ENCODE data around the gene LAT.

The LAT gene

DNA sequence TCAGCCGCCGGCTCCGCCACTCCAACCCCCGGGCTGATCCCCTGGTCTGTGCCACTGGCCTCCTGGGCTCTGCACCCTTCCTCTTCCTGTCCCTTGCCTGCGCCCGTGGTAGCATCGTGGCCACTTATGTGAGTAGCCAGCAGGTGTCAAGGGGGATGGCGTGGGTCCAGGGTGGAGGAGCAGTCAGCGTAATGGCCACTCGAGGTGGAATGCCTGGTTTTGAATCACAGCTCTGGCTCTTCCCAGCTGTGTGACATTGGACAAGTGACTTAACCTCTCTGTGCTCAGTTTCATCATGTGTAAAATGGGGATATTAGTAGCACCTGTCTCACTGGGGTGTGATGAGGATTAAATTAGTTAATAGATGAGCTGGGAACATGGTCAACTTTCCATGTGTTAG is 2.4 kb upstream of the LAT start:
- TF ChIP-seq ZFP3 (CRISPR knock-in tag; IDR thresholded peaks at IDR 0.05) (no peak), CSRNP3 (CRISPR knock-in tag; IDR thresholded peaks at IDR 0.05) (no peak), BACH2 (CRISPR knock-in tag; IDR thresholded peaks at IDR 0.05; ENCODE audit: borderline replicate concordance) (no peak), TCF4 (CRISPR knock-in tag; IDR thresholded peaks at IDR 0.05; ENCODE audit: borderline replicate concordance) (no peak), TOX (CRISPR knock-in tag; IDR thresholded peaks at IDR 0.05; ENCODE audit: borderline replicate concordance) (no peak), ZNF8 (CRISPR knock-in tag; IDR thresholded peaks at IDR 0.05) (no peak), ZFP30 (CRISPR knock-in tag; IDR thresholded peaks at IDR 0.05) (no peak), OSR1 (CRISPR knock-in tag; IDR thresholded peaks at IDR 0.05) (no peak), GLIS3 (CRISPR knock-in tag; IDR thresholded peaks at IDR 0.05) (no peak), ZNF70 (CRISPR knock-in tag; IDR thresholded peaks at IDR 0.05) (no peak), ARNTL (CRISPR knock-in tag; IDR thresholded peaks at IDR 0.05; ENCODE audit: borderline replicate concordance, low read depth) (no peak), ESRRG (CRISPR knock-in tag; IDR thresholded peaks at IDR 0.05) (no peak), PPARA (CRISPR knock-in tag; IDR thresholded peaks at IDR 0.05; ENCODE audit: borderline replicate concordance) (no peak), ZNF565 (CRISPR knock-in tag; conservative IDR thresholded peaks at IDR 0.05; ENCODE audit: low read depth) (no peak)
- no peak for ATAC-seq

GRCh38 chr16:28982949-28983348 is 1.9 kb upstream of the LAT start:
- no peak for ATAC-seq
- TF ChIP-seq ZFP30 (CRISPR knock-in tag; IDR thresholded peaks at IDR 0.05) (no peak), PPARA (CRISPR knock-in tag; IDR thresholded peaks at IDR 0.05; ENCODE audit: borderline replicate concordance) (no peak), GLIS3 (CRISPR knock-in tag; IDR thresholded peaks at IDR 0.05) (no peak), CSDC2 (CRISPR knock-in tag; IDR thresholded peaks at IDR 0.05) (no peak), CREB5 (CRISPR knock-in tag; IDR thresholded peaks at IDR 0.05; ENCODE audit: low read depth) (no peak), ARNTL (CRISPR knock-in tag; IDR thresholded peaks at IDR 0.05; ENCODE audit: borderline replicate concordance, low read depth) (no peak), TOX (CRISPR knock-in tag; IDR thresholded peaks at IDR 0.05; ENCODE audit: borderline replicate concordance) (no peak)

GRCh38 chr16:28983644-28984043 is 1.2 kb upstream of the LAT start:
- TF ChIP-seq, protein P1, sequence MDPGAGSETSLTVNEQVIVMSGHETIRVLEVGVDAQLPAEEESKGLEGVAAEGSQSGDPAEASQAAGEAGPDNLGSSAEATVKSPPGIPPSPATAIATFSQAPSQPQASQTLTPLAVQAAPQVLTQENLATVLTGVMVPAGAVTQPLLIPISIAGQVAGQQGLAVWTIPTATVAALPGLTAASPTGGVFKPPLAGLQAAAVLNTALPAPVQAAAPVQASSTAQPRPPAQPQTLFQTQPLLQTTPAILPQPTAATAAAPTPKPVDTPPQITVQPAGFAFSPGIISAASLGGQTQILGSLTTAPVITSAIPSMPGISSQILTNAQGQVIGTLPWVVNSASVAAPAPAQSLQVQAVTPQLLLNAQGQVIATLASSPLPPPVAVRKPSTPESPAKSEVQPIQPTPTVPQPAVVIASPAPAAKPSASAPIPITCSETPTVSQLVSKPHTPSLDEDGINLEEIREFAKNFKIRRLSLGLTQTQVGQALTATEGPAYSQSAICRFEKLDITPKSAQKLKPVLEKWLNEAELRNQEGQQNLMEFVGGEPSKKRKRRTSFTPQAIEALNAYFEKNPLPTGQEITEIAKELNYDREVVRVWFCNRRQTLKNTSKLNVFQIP (CRISPR knock-in tag; IDR thresholded peaks at IDR 0.05; ENCODE audit: borderline replicate concordance, low read depth) = no peak
- TF ChIP-seq ZC3H10 (CRISPR knock-in tag; IDR thresholded peaks at IDR 0.05) (no peak), CSRNP3 (CRISPR knock-in tag; IDR thresholded peaks at IDR 0.05) (no peak), TCF4 (CRISPR knock-in tag; IDR thresholded peaks at IDR 0.05; ENCODE audit: borderline replicate concordance) (no peak), ISL1 (CRISPR knock-in tag; IDR thresholded peaks at IDR 0.05) (no peak), ARNTL (CRISPR knock-in tag; IDR thresholded peaks at IDR 0.05; ENCODE audit: borderline replicate concordance, low read depth) (no peak), PPARA (CRISPR knock-in tag; IDR thresholded peaks at IDR 0.05; ENCODE audit: borderline replicate concordance) (no peak), CREB5 (CRISPR knock-in tag; IDR thresholded peaks at IDR 0.05; ENCODE audit: low read depth) (no peak), RARB (CRISPR knock-in tag; IDR thresholded peaks at IDR 0.05) (no peak), TSHZ2 (CRISPR knock-in tag; IDR thresholded peaks at IDR 0.05) (no peak), BACH2 (CRISPR knock-in tag; IDR thresholded peaks at IDR 0.05; ENCODE audit: borderline replicate concordance) (no peak), ZNF8 (CRISPR knock-in tag; IDR thresholded peaks at IDR 0.05) (no peak), CSDC2 (CRISPR knock-in tag; IDR thresholded peaks at IDR 0.05) (no peak), ZNF70 (CRISPR knock-in tag; IDR thresholded peaks at IDR 0.05) (no peak), SNAI2 (CRISPR knock-in tag; IDR thresholded peaks at IDR 0.05) (no peak), ZNF565 (CRISPR knock-in tag; conservative IDR thresholded peaks at IDR 0.05; ENCODE audit: low read depth) (no peak), GLIS3 (CRISPR knock-in tag; IDR thresholded peaks at IDR 0.05) (no peak), ZFP30 (CRISPR knock-in tag; IDR thresholded peaks at IDR 0.05) (no peak), TOX (CRISPR knock-in tag; IDR thresholded peaks at IDR 0.05; ENCODE audit: borderline replicate concordance) (no peak)
- ATAC-seq = no peak; the same call in 2 of the 3 replicates
